SK-N-SH treated with all-trans-retinoic acid at 6 μM for 48 hours (cell line): ENCODE data around the gene FOXN4.

ENCODE experiments used
- ATAC-seq: fragments of 200-7000 bp; cut with Tn5 transposase; 3 replicates; pipeline ENCODE4 v1.9.1; 2020; ENCODE audit warnings: mild to moderate bottlenecking, moderate library complexity
- ARNTL ChIP-seq: fragments of 450-650 bp; formaldehyde crosslinking; IDR thresholded peaks from 2 replicates; pipeline ENCODE4 v1.5.0; 2020; ENCODE audit warnings: low read depth, mild to moderate bottlenecking, moderate library complexity, borderline replicate concordance
- BACH2 ChIP-seq: fragments of 250-450 bp; sonication (Bioruptor Pico); IDR thresholded peaks from 2 replicates; pipeline ENCODE4 v1.9.0; 2021; ENCODE audit warnings: mild to moderate bottlenecking, borderline replicate concordance
- CREB5 ChIP-seq: fragments of 250-450 bp; sonication (Bioruptor Pico); IDR thresholded peaks from 2 replicates; pipeline ENCODE4 v1.5.1; 2020; ENCODE audit warnings: low read depth, mild to moderate bottlenecking, moderate library complexity
- CSDC2 ChIP-seq: fragments of 250-450 bp; sonication (Bioruptor Pico); IDR thresholded peaks from 2 replicates; pipeline ENCODE4 v1.5.0; 2020; ENCODE audit warnings: mild to moderate bottlenecking, moderate library complexity
- CSRNP3 ChIP-seq: fragments of 250-450 bp; sonication (Bioruptor Pico); IDR thresholded peaks from 2 replicates; pipeline ENCODE4 v1.5.1; 2021; ENCODE audit warnings: mild to moderate bottlenecking, moderate library complexity
- ESRRG ChIP-seq: fragments of 250-450 bp; sonication (Bioruptor Pico); IDR thresholded peaks from 2 replicates; pipeline ENCODE4 v1.6.1; 2021; ENCODE audit warnings: mild to moderate bottlenecking
- GLIS3 ChIP-seq: fragments of 250-450 bp; sonication (Bioruptor Pico); IDR thresholded peaks from 2 replicates; pipeline ENCODE4 v1.5.0; 2020; ENCODE audit warnings: mild to moderate bottlenecking, moderate library complexity
- ISL1 ChIP-seq: fragments of 250-450 bp; sonication (Bioruptor Pico); IDR thresholded peaks from 2 replicates; pipeline ENCODE4 v2.1.2; 2022; ENCODE audit warnings: mild to moderate bottlenecking, moderate library complexity
- OSR1 ChIP-seq: fragments of 250-450 bp; sonication (Bioruptor Pico); IDR thresholded peaks from 2 replicates; pipeline ENCODE4 v1.8.0; 2022; ENCODE audit warnings: moderate library complexity, mild to moderate bottlenecking, inconsistent platforms
- PATZ1 ChIP-seq: fragments of 250-450 bp; sonication (Bioruptor Pico); IDR thresholded peaks from 2 replicates; pipeline ENCODE4 v1.8.0; 2020; ENCODE audit warnings: mild to moderate bottlenecking, moderate library complexity, borderline replicate concordance
- RARB ChIP-seq: fragments of 250-450 bp; sonication (Bioruptor Pico); IDR thresholded peaks from 2 replicates; pipeline ENCODE4 v1.8.0; 2021; ENCODE audit warnings: mild to moderate bottlenecking, moderate library complexity
- SNAI2 ChIP-seq: fragments of 250-450 bp; sonication (Bioruptor Pico); IDR thresholded peaks from 2 replicates; pipeline ENCODE4 v1.5.0; 2020; ENCODE audit warnings: mild to moderate bottlenecking, moderate library complexity
- TCF4 ChIP-seq: fragments of 250-450 bp; sonication (Bioruptor Pico); IDR thresholded peaks from 2 replicates; pipeline ENCODE4 v1.8.0; 2021; ENCODE audit warnings: mild to moderate bottlenecking, moderate library complexity, borderline replicate concordance
- ZC3H10 ChIP-seq: fragments of 250-450 bp; sonication (Bioruptor Pico); IDR thresholded peaks from 2 replicates; pipeline ENCODE4 v1.5.1; 2021; ENCODE audit warnings: mild to moderate bottlenecking, moderate library complexity
- ZFP3 ChIP-seq: fragments of 250-450 bp; sonication (Bioruptor Pico); IDR thresholded peaks from 2 replicates; pipeline ENCODE4 v1.5.0; 2020; ENCODE audit warnings: mild to moderate bottlenecking, moderate library complexity
- ZFP30 ChIP-seq: fragments of 450-650 bp; formaldehyde crosslinking; IDR thresholded peaks from 2 replicates; pipeline ENCODE4 v1.5.0; 2022; ENCODE audit warnings: mild to moderate bottlenecking, moderate library complexity
- ZNF70 ChIP-seq: fragments of 450-650 bp; formaldehyde crosslinking; IDR thresholded peaks from 2 replicates; pipeline ENCODE4 v1.5.0; 2020; ENCODE audit warnings: mild to moderate bottlenecking, moderate library complexity
- ZNF8 ChIP-seq: fragments of 450-650 bp; formaldehyde crosslinking; IDR thresholded peaks from 2 replicates; pipeline ENCODE4 v1.5.0; 2020; ENCODE audit warnings: mild to moderate bottlenecking, moderate library complexity
- TF ChIP-seq, protein P1 (sequence below): fragments of 250-450 bp; sonication (Bioruptor Pico); IDR thresholded peaks from 2 replicates; pipeline ENCODE4 v1.5.0; 2020; ENCODE audit warnings: mild to moderate bottlenecking, moderate library complexity
- TF ChIP-seq, protein P2 (sequence below): fragments of 250-450 bp; sonication (Bioruptor Pico); IDR thresholded peaks from 2 replicates; pipeline ENCODE4 v1.8.0; 2021; ENCODE audit warnings: low read depth, mild to moderate bottlenecking, moderate library complexity, borderline replicate concordance

Gene FOXN4

GRCh38 chr12:109277255-109277898 is 31.7 kb downstream of the FOXN4 start (continued):
- TF ChIP-seq ARNTL (CRISPR knock-in tag) (no peak), ZNF8 (CRISPR knock-in tag) (no peak)
- TF ChIP-seq, all 23 proteins: peak for 0

DNA sequence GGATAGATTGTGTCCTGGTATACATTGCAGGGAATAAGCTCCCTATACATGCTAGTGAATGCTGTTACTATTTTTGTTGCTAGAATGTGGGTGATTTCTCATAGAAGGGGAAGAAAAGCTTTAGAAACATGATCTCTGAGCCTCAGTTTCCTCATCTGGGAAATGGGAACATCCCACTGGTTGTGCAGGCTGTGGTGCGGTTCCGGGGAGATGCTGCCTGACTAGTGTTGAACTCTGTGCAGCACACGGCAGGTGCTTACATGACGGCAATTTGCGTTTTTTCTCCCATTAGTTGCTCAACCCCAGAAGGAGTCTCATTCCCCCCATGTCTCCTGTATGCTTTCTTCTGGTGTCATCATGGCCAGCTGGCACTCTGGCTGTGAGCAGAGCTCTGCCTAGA is 32.9 kb downstream of the FOXN4 start:
- no peak for TF ChIP-seq ZNF8 (CRISPR knock-in tag)
- no peak for ATAC-seq

DNA sequence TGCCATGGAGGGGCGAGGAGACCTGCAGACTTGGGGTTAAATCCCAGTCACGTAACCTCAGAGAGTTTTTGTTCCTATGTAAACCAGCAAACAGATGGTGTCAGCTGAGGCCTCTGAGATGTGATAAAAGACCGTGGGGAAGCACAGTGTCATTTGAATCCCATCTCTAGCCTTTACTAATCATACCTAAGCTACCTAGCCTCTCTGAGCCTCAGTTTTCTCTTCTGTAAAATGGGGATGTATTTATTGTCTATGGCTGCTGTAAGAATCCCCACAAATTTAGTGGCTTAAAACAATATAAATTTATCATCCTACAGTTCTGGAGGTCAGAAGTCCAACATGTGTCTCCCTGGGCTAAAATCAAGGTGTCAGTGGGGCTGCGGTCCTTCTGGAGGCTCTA is 33.9 kb downstream of the FOXN4 start:
- TF ChIP-seq ARNTL (CRISPR knock-in tag): no peak
- no peak for TF ChIP-seq OSR1 (CRISPR knock-in tag)
- TF ChIP-seq ESRRG (CRISPR knock-in tag): no peak
- TF ChIP-seq ZNF70 (CRISPR knock-in tag): no peak
- TF ChIP-seq CREB5 (CRISPR knock-in tag): no peak
- no peak for TF ChIP-seq GLIS3 (CRISPR knock-in tag)
- TF ChIP-seq, all 23 proteins: peak for 0
- ATAC-seq: no peak

DNA sequence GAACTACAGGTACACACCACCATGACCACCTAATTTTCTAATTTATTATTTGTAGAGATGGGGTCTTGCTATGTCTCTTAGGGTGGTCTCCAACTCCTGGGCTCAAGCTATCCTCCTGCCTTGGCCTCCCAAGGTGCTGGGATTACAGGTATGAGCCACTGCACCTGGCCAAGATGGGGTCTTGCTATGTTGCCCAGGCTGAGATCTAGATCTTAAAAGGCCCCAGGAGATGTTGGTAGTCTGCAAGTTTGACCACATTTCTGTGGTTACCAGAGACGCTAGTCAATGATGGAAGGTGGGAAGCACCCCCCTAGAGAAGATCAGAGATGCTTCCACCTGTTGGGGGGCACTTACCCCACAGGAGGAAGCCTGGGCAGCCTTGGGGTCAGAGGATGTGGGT is 34.7 kb downstream of the FOXN4 start:
- no peak for ATAC-seq
- TF ChIP-seq CSDC2 (CRISPR knock-in tag) (no peak), ZC3H10 (CRISPR knock-in tag) (no peak), ZNF70 (CRISPR knock-in tag) (no peak), ARNTL (CRISPR knock-in tag) (no peak), BACH2 (CRISPR knock-in tag) (no peak), OSR1 (CRISPR knock-in tag) (no peak), ZFP30 (CRISPR knock-in tag) (no peak), ISL1 (no peak), ZNF8 (CRISPR knock-in tag) (no peak), SNAI2 (CRISPR knock-in tag) (no peak), CREB5 (CRISPR knock-in tag) (no peak), GLIS3 (CRISPR knock-in tag) (no peak), RARB (CRISPR knock-in tag) (no peak), ZFP3 (no peak), TCF4 (CRISPR knock-in tag) (no peak), CSRNP3 (CRISPR knock-in tag) (no peak), ESRRG (CRISPR knock-in tag) (no peak), PATZ1 (CRISPR knock-in tag) (no peak)
- TF ChIP-seq, protein P1, sequence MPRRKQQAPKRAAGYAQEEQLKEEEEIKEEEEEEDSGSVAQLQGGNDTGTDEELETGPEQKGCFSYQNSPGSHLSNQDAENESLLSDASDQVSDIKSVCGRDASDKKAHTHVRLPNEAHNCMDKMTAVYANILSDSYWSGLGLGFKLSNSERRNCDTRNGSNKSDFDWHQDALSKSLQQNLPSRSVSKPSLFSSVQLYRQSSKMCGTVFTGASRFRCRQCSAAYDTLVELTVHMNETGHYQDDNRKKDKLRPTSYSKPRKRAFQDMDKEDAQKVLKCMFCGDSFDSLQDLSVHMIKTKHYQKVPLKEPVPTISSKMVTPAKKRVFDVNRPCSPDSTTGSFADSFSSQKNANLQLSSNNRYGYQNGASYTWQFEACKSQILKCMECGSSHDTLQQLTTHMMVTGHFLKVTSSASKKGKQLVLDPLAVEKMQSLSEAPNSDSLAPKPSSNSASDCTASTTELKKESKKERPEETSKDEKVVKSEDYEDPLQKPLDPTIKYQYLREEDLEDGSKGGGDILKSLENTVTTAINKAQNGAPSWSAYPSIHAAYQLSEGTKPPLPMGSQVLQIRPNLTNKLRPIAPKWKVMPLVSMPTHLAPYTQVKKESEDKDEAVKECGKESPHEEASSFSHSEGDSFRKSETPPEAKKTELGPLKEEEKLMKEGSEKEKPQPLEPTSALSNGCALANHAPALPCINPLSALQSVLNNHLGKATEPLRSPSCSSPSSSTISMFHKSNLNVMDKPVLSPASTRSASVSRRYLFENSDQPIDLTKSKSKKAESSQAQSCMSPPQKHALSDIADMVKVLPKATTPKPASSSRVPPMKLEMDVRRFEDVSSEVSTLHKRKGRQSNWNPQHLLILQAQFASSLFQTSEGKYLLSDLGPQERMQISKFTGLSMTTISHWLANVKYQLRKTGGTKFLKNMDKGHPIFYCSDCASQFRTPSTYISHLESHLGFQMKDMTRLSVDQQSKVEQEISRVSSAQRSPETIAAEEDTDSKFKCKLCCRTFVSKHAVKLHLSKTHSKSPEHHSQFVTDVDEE (CRISPR knock-in tag): no peak
- TF ChIP-seq, protein P2, sequence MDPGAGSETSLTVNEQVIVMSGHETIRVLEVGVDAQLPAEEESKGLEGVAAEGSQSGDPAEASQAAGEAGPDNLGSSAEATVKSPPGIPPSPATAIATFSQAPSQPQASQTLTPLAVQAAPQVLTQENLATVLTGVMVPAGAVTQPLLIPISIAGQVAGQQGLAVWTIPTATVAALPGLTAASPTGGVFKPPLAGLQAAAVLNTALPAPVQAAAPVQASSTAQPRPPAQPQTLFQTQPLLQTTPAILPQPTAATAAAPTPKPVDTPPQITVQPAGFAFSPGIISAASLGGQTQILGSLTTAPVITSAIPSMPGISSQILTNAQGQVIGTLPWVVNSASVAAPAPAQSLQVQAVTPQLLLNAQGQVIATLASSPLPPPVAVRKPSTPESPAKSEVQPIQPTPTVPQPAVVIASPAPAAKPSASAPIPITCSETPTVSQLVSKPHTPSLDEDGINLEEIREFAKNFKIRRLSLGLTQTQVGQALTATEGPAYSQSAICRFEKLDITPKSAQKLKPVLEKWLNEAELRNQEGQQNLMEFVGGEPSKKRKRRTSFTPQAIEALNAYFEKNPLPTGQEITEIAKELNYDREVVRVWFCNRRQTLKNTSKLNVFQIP (CRISPR knock-in tag): no peak
